Astrocyte of the spinal cord (primary cell): ENCODE measurements around the gene CHN2.

Experiments used
- DNase-seq: peaks from one replicate; pipeline ENCODE4 v3.0.0; 2011; ENCODE audit warnings: low read depth, low spot score
- H3K4me3 ChIP-seq: 2 replicates; pipeline ENCODE4 v1.5.1; 2011; ENCODE audit warnings: low read depth, mild to moderate bottlenecking, low read length, moderate library complexity
- in situ Hi-C: cut with HindIII; loops from 2 replicates; pipeline ENCODE4 v1.10.0; 2017; ENCODE audit warnings: low sequenced_read_pairs
- TF ChIP-seq, protein P1 (sequence below): IDR thresholded peaks from 2 replicates; pipeline ENCODE4 v1.5.1; 2012; ENCODE audit warnings: low read depth, mild to moderate bottlenecking, low read length, inconsistent platforms

The CHN2 gene

DNA sequence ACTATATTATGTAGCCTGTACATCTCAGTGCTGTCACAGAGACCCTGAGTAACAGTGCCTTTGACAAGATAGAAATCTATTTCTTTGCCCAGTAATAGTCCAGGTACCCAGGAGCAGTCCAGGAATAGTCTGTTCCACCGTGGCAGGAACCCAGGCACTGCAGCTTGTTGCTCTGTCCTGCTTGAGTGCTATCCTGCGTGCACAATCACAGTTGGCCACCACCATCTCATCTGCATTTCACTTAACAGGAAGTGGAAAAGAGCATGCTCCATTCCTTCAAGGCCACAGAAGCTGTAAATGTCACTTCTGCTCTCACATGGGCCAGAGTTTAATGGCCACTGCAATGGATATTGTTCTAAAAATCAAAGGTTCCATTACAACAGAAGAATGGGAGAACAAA lies 307.6 kb downstream of the CHN2 start:
- DNase-seq = no peak
- TF ChIP-seq, protein P1, sequence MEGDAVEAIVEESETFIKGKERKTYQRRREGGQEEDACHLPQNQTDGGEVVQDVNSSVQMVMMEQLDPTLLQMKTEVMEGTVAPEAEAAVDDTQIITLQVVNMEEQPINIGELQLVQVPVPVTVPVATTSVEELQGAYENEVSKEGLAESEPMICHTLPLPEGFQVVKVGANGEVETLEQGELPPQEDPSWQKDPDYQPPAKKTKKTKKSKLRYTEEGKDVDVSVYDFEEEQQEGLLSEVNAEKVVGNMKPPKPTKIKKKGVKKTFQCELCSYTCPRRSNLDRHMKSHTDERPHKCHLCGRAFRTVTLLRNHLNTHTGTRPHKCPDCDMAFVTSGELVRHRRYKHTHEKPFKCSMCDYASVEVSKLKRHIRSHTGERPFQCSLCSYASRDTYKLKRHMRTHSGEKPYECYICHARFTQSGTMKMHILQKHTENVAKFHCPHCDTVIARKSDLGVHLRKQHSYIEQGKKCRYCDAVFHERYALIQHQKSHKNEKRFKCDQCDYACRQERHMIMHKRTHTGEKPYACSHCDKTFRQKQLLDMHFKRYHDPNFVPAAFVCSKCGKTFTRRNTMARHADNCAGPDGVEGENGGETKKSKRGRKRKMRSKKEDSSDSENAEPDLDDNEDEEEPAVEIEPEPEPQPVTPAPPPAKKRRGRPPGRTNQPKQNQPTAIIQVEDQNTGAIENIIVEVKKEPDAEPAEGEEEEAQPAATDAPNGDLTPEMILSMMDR = no peak
- in situ Hi-C loops = no loop called here

DNA sequence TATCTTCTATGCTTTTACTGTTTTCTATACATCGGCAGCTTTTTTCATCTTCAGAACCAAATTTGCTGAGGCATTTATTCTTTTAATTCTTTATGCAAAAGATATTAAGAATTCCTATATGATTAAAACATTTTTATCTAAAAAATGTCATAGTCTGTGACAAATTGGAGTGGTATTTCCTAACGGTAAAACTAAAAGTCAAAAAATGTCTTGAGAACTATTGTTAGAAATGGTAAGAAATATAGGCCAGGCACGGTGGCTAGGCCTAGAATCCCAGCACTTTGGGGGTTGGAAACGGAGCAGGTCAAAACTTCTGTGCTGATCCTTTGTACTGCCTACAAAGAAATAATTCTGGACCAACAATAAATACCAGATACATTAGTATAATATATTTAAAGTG lies 311.4 kb downstream of the CHN2 start:
- H3K4me3 ChIP-seq = no peak overlapping the region
- DNase-seq = no peak
- TF ChIP-seq, protein P1 = no peak
- in situ Hi-C loops = no loop called here

More for the DNA sequence above, 307.6 kb downstream of the CHN2 start:
- H3K4me3 ChIP-seq = no peak overlapping the region

DNA sequence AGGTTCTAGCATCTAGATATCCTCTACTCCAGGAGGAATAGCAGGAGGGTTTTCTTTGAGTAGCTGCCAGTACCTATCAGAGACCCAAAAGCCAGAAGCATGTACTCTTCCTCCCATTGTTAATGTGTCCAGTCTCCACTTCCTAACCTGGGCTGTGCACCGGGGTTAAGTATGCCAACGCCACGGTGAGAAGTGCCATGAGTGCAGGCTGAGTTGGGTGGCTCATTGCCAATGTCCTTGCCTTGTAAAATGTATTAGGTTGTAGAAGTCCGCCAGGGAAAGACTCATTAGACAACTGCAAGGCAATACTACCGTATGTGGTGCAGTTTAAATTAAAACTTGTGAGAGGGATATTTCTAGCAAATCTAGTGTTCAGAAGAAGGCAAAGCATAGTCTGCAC lies 314.0 kb downstream of the CHN2 start:
- TF ChIP-seq, protein P1 = no peak
- no peak for DNase-seq
- in situ Hi-C loops = no loop called here
- H3K4me3 ChIP-seq = no peak overlapping the region

DNA sequence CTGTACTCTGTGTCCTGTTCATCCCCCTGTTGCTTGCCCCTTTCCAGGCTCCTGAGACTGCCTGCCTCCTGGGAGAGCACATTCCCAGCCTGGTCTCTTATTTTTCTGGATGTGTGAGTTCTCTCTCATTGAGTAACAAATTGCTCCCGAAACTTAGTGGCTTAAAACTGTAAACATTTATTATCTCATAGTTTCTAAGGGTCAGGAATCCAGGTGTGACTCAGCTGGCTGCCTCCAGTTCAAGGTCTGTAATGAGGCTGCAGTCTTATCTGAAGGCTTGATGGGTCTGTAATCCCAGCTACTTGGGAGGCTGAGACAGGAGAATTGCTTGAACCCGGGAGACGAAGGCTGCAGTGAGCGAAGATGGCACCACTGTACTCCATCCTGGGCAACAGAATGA lies 315.5 kb downstream of the CHN2 start:
- no peak overlapping the region for H3K4me3 ChIP-seq
- TF ChIP-seq, protein P1 = no peak
- in situ Hi-C loops = no loop called here
- DNase-seq = no peak

DNA sequence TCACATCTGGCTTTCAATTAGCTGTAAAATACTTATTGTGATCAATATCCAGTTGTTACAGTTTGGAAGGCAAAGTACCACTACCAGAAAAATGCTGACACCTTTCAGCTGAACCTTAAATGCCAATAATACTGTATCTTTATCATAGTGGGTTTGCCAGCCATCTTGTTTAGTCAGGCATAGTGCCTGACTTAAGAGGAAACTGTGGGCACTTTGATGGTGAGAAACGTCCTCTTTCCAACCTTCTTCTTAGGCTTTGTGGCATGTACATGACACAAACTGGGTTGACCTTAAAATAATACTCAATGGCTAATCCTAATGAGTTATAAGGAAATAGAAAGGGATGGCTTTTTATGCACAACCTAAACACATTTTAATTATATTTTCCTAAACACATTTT lies 316.8 kb downstream of the CHN2 start:
- DNase-seq = no peak
- in situ Hi-C loops = no loop called here
- no peak overlapping the region for H3K4me3 ChIP-seq
- TF ChIP-seq, protein P1 = no peak

DNA sequence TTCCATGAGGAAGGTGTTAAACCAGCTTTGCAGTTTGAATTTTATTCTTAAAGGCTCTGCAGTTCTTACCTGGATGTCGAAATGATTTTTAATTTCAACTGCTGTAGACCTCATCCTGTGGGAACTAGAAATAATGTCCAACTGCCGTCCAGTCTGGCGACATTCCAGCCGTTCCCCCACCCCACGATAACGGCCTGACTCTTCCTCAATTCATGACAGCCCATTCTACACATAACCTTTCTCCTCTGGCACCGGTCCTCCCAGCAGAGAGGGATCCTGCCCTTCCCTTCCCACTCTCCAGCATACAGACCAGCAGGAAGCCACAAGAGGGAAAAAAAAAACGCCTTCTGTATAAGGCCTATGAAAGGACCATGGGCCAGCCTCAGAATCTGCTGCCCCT lies 317.3 kb downstream of the CHN2 start:
- H3K4me3 ChIP-seq = no peak overlapping the region
- no peak for DNase-seq
- in situ Hi-C loops = no loop called here
- TF ChIP-seq, protein P1 = no peak

DNA sequence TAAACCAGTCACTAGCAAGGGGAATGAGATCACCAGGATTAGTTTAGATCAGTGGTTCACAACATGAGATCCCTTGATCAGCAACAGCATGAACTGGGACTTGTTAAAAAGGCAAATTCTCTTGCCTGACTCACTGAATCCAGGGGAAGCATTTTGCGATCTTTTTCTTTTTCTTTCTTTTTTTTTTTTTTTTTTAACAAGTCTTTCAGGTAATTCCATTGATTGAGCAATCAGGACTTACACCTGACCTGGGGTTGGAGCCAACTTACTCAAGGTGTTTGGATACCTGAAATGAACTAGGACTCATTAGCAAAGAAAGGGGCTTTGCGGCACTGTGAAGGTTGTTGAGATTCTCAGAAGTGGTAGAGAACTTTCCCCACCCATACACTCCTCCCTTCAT lies 321.9 kb downstream of the CHN2 start:
- no peak overlapping the region for H3K4me3 ChIP-seq
- no peak for DNase-seq
- TF ChIP-seq, protein P1 = no peak
- in situ Hi-C loops = no loop called here
